GM12878 (cell line): ENCODE measurements around the gene AKAP13. TPM values are rescaled to one million over a fixed set of nuclear protein-coding genes. Genes with fewer than 3 reads are reported as not detected.

Source experiments
- ATAC-seq: fragments of 200-7000 bp; cut with Tn5 transposase; 3 replicates; pipeline ENCODE4 v1.9.1; 2020; ENCODE audit warnings: mild to moderate bottlenecking, moderate library complexity
- BruUV-seq: library from RNA; stranded (reverse); fragments of 400-500 nt; replicated peaks from 2 replicates; lab custom pipeline; 2021; lab: Mats Ljungman, UMichigan
- CTCF ChIA-PET: fragments of 300-600 bp; sonication (Branson Sonifier 250); formaldehyde crosslinking; extraction: SDS; loops from one replicate; lab custom pipeline; 2021; ENCODE audit warnings: inconsistent platforms; lab: Yijun Ruan, JAX
- POLR2A ChIA-PET: fragments of 350-600 bp; formaldehyde crosslinking; extraction: SDS; loops from one replicate; lab custom pipeline; 2021; ENCODE audit warnings: inconsistent platforms; lab: Charles Lee
- RAD21 ChIA-PET: fragments of 300-600 bp; sonication (Branson Sonifier 250); formaldehyde crosslinking; loops from one replicate; lab custom pipeline; 2023; ENCODE audit warnings: antibody characterized with exemption; ENCODE audit not compliant: unreplicated experiment; lab: Charles Lee
- SMC1A ChIA-PET: fragments of 300-600 bp; sonication (Branson Sonifier 250); formaldehyde crosslinking; loops from one replicate; lab custom pipeline; 2023; ENCODE audit not compliant: unreplicated experiment, uncharacterized antibody; lab: Charles Lee
- DNase-seq: peaks from one replicate; pipeline ENCODE4 v3.0.0-alpha.2; 2011; ENCODE audit warnings: low read depth, low spot score
- FAIRE-seq: peaks from 3 replicates; lab custom pipeline; 2011; peaks lifted over from hg19 to GRCh38; lab: Jason Lieb, UNC
- H2AFZ ChIP-seq: 2 replicates; pipeline ENCODE4 v1.6.0; 2011; ENCODE audit warnings: low read depth, low read length, control low read depth; ENCODE audit not compliant: control insufficient read depth
- H3K27ac ChIP-seq: 2 replicates; pipeline ENCODE4 v1.5.1; 2011; ENCODE audit warnings: control low read depth; ENCODE audit not compliant: control insufficient read depth, insufficient read depth
- H3K27me3 ChIP-seq, 2 experiments: replicated peaks in 1 of 2; 2 replicates each; pipeline versions ENCODE4 v1.6.0 to v1.6.1; 2011; ENCODE audit warnings: low read length in 1 of 2; ENCODE audit not compliant: control insufficient read depth in 2 of 2, insufficient read depth in 2 of 2
- H3K36me3 ChIP-seq, 2 experiments: 2 replicates each; pipeline ENCODE4 v1.5.1; 2011; ENCODE audit warnings: low read length in 1 of 2; ENCODE audit not compliant: control insufficient read depth in 2 of 2, insufficient read depth in 2 of 2
- H3K4me1 ChIP-seq: 2 replicates; pipeline ENCODE4 v1.6.1; 2011; ENCODE audit warnings: mild to moderate bottlenecking, low read length, moderate library complexity, mixed read lengths; ENCODE audit not compliant: control insufficient read depth, insufficient read depth
- H3K4me2 ChIP-seq: 2 replicates; pipeline ENCODE4 v1.6.0; 2011; ENCODE audit warnings: control low read depth; ENCODE audit not compliant: control insufficient read depth, insufficient read depth
- H3K4me3 ChIP-seq: fragments of 200-600 bp; sonication (generic); 2 replicates; pipeline ENCODE4 v1.5.1; 2016
- H3K79me2 ChIP-seq: 2 replicates; pipeline ENCODE4 v1.6.0; 2011; ENCODE audit warnings: low read length; ENCODE audit not compliant: control insufficient read depth, insufficient read depth
- H3K9ac ChIP-seq: 2 replicates; pipeline ENCODE4 v1.8.0; 2011; ENCODE audit warnings: low read length, control low read depth, mixed read lengths; ENCODE audit not compliant: control insufficient read depth, insufficient read depth
- H3K9me3 ChIP-seq: replicated peaks from 3 replicates; pipeline ENCODE4 v1.5.1; 2011; ENCODE audit warnings: mild to moderate bottlenecking, low read length; ENCODE audit not compliant: control insufficient read depth, insufficient read depth
- H4K20me1 ChIP-seq: 2 replicates; pipeline ENCODE4 v1.6.0; 2011; ENCODE audit not compliant: control insufficient read depth, insufficient read depth
- ATF7 ChIP-seq: fragments of 450-650 bp; IDR thresholded peaks from 2 replicates; pipeline ENCODE4 v1.6.1; 2016; ENCODE audit warnings: low read depth, mild to moderate bottlenecking
- BHLHE40 ChIP-seq, 2 experiments: fragments of 450-650 bp in 1 of 2; IDR thresholded peaks; 2 replicates each; pipeline ENCODE4 v1.6.1; 2011 to 2017; ENCODE audit warnings: low read depth in 2 of 2, borderline replicate concordance in 1 of 2, improper control_type of control experiment in 1 of 2, low read length in 1 of 2, mild to moderate bottlenecking in 1 of 2
- CTCF ChIP-seq, 3 experiments: IDR thresholded peaks in 2 of 3; conservative IDR thresholded peaks in 1 of 3; 2 replicates each; pipeline ENCODE4 v1.5.1; 2011; ENCODE audit warnings: low read depth in 3 of 3, low read length in 3 of 3, mild to moderate bottlenecking in 3 of 3, control low read depth in 2 of 3, moderate library complexity in 2 of 3, inconsistent platforms in 1 of 3, mixed read lengths in 1 of 3; ENCODE audit not compliant: control insufficient read depth in 2 of 3, insufficient read depth in 1 of 3; ENCODE audit errors: extremely low read depth in 1 of 3
- ELK1 ChIP-seq: IDR thresholded peaks from 2 replicates; pipeline ENCODE4 v1.6.1; 2012; ENCODE audit warnings: low read depth, low read length, improper control_type of control experiment
- GABPA ChIP-seq: IDR thresholded peaks from 2 replicates; pipeline ENCODE4 v1.6.1; 2014; ENCODE audit warnings: antibody characterized with exemption, low read depth, mild to moderate bottlenecking, inconsistent platforms
- KDM1A ChIP-seq: fragments of 200-600 bp; sonication (generic); IDR thresholded peaks from 2 replicates; pipeline ENCODE4 v1.6.1; 2016; ENCODE audit warnings: borderline replicate concordance
- NFXL1 ChIP-seq: fragments of 450-650 bp; IDR thresholded peaks from 2 replicates; pipeline ENCODE4 v1.6.1; 2017; ENCODE audit warnings: antibody characterized with exemption, mild to moderate bottlenecking, borderline replicate concordance
- NRF1 ChIP-seq: conservative IDR thresholded peaks from 2 replicates; pipeline ENCODE4 v1.6.1; 2011; ENCODE audit warnings: mild to moderate bottlenecking, low read depth, low read length, improper control_type of control experiment
- RUNX3 ChIP-seq: IDR thresholded peaks from 2 replicates; pipeline ENCODE4 v1.6.1; 2012; ENCODE audit warnings: low read length, inconsistent platforms
- SKIL ChIP-seq: fragments of 450-650 bp; IDR thresholded peaks from 2 replicates; pipeline ENCODE4 v1.6.1; 2017; ENCODE audit warnings: mild to moderate bottlenecking, low read depth, inconsistent platforms; ENCODE audit not compliant: poor library complexity, severe bottlenecking
- SPI1 ChIP-seq: IDR thresholded peaks from 2 replicates; pipeline ENCODE4 v1.6.1; 2011; ENCODE audit warnings: low read depth, mild to moderate bottlenecking, low read length, moderate library complexity, borderline replicate concordance; ENCODE audit not compliant: insufficient read depth
- SUPT20H ChIP-seq: IDR thresholded peaks from 2 replicates; pipeline ENCODE4 v1.6.1; 2011; ENCODE audit warnings: low read depth, mild to moderate bottlenecking, low read length, moderate library complexity, borderline replicate concordance; ENCODE audit not compliant: control insufficient read depth
- SUZ12 ChIP-seq: fragments of 200-600 bp; sonication (generic); IDR thresholded peaks from one replicate; pipeline ENCODE4 v1.6.1; 2018; ENCODE audit warnings: antibody characterized with exemption, mild to moderate bottlenecking; ENCODE audit not compliant: unreplicated experiment
- TBL1XR1 ChIP-seq: IDR thresholded peaks from 2 replicates; pipeline ENCODE4 v1.6.1; 2012; ENCODE audit warnings: low read depth, low read length, improper control_type of control experiment
- ZBTB4 ChIP-seq: fragments of 450-650 bp; formaldehyde crosslinking; IDR thresholded peaks from 2 replicates; pipeline ENCODE4 v1.4.0; 2022; ENCODE audit warnings: mild to moderate bottlenecking, moderate library complexity
- WGBS: methylation state at CpG from one replicate; pipeline ENCODE4 v1.1.6; 2016; ENCODE audit warnings: low lambda C conversion rate; ENCODE audit not compliant: insufficient replicate concordance, insufficient coverage; ENCODE audit errors: missing lambda C conversion rate; 5-methylcytosine and 5-hydroxymethylcytosine counted together
- in situ Hi-C: fragments of 300-500 bp; cut with MboI; formaldehyde crosslinking; loops from 9 replicates; pipeline ENCODE4 v1.14.3; 2018; ENCODE audit warnings: mixed read lengths
- intact Hi-C: fragments of 100-400 bp; cut with micrococcal nuclease; formaldehyde crosslinking; loops from one replicate; pipeline ENCODE4 v1.14.2; 2022; ENCODE audit not compliant: unreplicated experiment
- polyA plus RNA-seq, 11 experiments: library from polyadenylated mRNA; depleted of rRNA in 4 of 11; unstranded in 6 of 11; stranded (reverse) in 5 of 11; fragments of >200 nt; fragmentation: Nextera tagmentation in 4 of 11; fragmentation: Illumina TruSeq in 1 of 11; extraction: Ambion mirVana in 4 of 11; extraction: Trizol in 1 of 11; gene quantifications; 1 replicate in 1 of 11; 2 replicates in 10 of 11; pipeline versions ENCODE4 v1.2.1 to v1.2.3, GENCODE V29; 2011 to 2016; ENCODE audit warnings: inconsistent platforms in 2 of 11, missing spikeins in 2 of 11, low read depth in 1 of 11
- total RNA-seq, 4 experiments: library from RNA; depleted of rRNA in 3 of 4; stranded (reverse); fragments of >200 nt in 3 of 4; fragmentation: Illumina TruSeq in 1 of 4; extraction: Trizol in 1 of 4; gene quantifications; 2 replicates each; pipeline versions ENCODE4 v1.2.1 to v1.2.3, GENCODE V29; 2013 to 2021

AKAP13 gene
- total and polyA plus RNA-seq, 10 of the 15 experiments (the other 5 are each of a cell fraction or from before 2014, with no cell fraction given), result 14.4 to 74.9 (median 55.1) TPM

- CTCF ChIA-PET, result interaction anchor here (0.6 to 9.5 kb wide), 10 partner anchors 9 to 734 kb away, joined by 3 to 170 read pairs (median 4); no protein-coding TSS in a partner anchor
- SMC1A ChIA-PET, result interaction anchor here (0.8 to 7.5 kb wide), 16 partner anchors 11 to 241 kb away, joined by 3 to 147 read pairs (median 4); no protein-coding TSS in a partner anchor
- no TSS peak for BruUV-seq
- DNase-seq, result no peak
- H3K4me1 ChIP-seq, result peaks cover 18% of the 10 kb centered on the region
- no peak overlapping the region for H3K4me2 ChIP-seq
- H3K27me3 ChIP-seq, result no peaks in the 10 kb centered on the region
- H3K79me2 ChIP-seq, result peaks cover 11% of the 10 kb centered on the region
- ATAC-seq, result no peak
- no peak for FAIRE-seq
- no peak overlapping the region for H3K4me3 ChIP-seq
- 100% methylated on average over 1 of the region's 1 CpG for WGBS
- H2AFZ ChIP-seq, result no peak overlapping the region
- no peaks in the 10 kb centered on the region; a peak in 1 of 4 replicates for H3K36me3 ChIP-seq
- no peaks in the 10 kb centered on the region; the same call in 1 of the 2 replicates for H4K20me1 ChIP-seq
- POLR2A ChIA-PET, result interaction anchor here (0.8 to 1.1 kb wide), 2 partner anchors 13 to 178 kb away, joined by 3 read pairs; no protein-coding TSS in a partner anchor
- H3K9me3 ChIP-seq, result no peaks in the 10 kb centered on the region
- in situ Hi-C loops, result no loop called here
- H3K27ac ChIP-seq, result no peak overlapping the region
- intact Hi-C loops, result no loop called here
- H3K9ac ChIP-seq, result no peak overlapping the region
- RAD21 ChIA-PET, result interaction anchor here (1.1 to 7.1 kb wide), 7 partner anchors 12 to 200 kb away, joined by 4 to 75 read pairs (median 23); no protein-coding TSS in a partner anchor
- TF ChIP-seq TBL1XR1 (no peak), ELK1 (no peak), NFXL1 (no peak), SPI1 (no peak), BHLHE40 (IDR thresholded peaks at IDR 0.05; ENCODE audit: borderline replicate concordance in 1 of 2, low read depth in 2 of 2, low read length in 1 of 2) (no peak), ATF7 (no peak), SKIL (no peak), NRF1 (no peak), CTCF (IDR thresholded peaks at IDR 0.05 in 2 of 3, conservative IDR thresholded peaks at IDR 0.05 in 1 of 3; ENCODE audit: control insufficient read depth in 2 of 3, extremely low read depth in 1 of 3, insufficient read depth in 1 of 3, low read depth in 3 of 3, low read length in 3 of 3) (no peak), SUZ12 (no peak), KDM1A (no peak), ZBTB4 (CRISPR knock-in tag) (no peak), SUPT20H (no peak), GABPA (no peak), RUNX3 (no peak)
Measured at GRCh38 chr15:85490856-85491255, 110.5 kb downstream of the AKAP13 start.
